ENCODE results near the gene ZNF507.

DNA sequence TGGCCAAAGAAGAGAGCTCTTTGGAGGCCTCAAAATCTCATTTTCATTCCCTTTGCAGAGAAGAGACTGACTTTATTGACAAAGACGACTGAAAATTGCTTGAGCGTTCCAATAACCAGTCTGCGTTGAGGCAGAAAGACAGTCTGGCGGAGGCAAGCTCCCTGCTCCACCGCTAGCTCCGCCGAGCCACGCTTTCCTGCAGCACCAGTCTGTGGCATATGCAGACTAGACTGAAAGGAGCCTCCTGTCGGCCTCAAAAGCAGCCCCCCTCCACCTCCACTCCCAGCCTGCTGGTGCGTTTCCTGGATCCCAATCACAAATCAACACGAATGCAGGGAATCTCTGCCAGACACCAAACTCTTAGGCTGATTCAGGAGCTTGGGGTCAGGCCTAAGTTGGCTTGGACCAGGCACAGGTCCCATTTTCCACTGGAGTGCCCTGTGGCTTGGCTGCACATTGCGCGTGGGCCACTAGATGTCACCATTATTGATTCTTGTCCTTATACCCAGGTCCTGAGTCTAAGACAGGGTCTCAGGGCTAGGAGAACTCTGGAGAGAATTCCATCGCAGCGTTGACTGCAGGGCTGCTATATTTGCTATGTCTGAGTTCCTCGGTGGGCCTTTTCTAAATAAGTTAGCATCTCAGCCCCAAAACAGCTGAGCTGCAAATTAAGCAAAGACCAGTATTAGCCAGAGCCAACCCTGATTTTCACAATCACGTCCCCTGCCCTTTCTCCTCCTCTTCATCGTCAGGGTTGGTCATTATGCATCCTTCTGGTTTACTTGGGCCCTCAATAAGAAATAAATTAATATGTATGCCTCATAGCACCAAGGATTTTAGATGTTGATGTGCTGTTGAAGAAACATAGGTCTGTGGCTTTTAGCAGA is 5.2 kb upstream of the ZNF507 start:
- no peak for TF ChIP-seq EZH2phosphoT487 (IDR thresholded peaks at IDR 0.05; ENCODE audit: borderline replicate concordance, low read depth, low read length)
- TF ChIP-seq, protein P1, sequence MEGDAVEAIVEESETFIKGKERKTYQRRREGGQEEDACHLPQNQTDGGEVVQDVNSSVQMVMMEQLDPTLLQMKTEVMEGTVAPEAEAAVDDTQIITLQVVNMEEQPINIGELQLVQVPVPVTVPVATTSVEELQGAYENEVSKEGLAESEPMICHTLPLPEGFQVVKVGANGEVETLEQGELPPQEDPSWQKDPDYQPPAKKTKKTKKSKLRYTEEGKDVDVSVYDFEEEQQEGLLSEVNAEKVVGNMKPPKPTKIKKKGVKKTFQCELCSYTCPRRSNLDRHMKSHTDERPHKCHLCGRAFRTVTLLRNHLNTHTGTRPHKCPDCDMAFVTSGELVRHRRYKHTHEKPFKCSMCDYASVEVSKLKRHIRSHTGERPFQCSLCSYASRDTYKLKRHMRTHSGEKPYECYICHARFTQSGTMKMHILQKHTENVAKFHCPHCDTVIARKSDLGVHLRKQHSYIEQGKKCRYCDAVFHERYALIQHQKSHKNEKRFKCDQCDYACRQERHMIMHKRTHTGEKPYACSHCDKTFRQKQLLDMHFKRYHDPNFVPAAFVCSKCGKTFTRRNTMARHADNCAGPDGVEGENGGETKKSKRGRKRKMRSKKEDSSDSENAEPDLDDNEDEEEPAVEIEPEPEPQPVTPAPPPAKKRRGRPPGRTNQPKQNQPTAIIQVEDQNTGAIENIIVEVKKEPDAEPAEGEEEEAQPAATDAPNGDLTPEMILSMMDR (conservative IDR thresholded peaks at IDR 0.05; ENCODE audit: low read length), result peak; percentile 78

All from OCI-LY7 (cell line).